Measurements from ENCODE around the gene CDC16.

Gene CDC16

DNA sequence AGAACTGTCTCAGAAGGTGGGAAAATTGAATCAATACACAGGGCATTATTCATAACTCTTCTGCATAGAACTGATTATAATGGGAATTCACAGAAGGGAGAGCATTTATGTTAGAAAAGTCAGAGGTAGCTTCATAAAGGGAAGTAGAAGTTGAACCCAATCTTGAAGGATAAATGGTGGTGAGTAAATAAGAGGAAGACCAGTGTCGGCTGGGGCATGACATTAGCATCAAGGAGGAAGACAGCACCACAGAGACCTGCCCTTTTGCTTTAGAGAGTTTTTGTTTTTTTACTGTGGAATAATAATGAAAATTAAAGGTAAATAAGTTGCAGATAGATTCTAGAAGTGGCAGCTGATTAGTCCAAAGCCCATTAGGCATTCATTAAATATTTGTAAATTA is 21.9 kb downstream of the CDC16 start:
- H3K79me2 ChIP-seq (ENCODE audit: low read length), result no peaks in the 10 kb centered on the region
- no peaks in the 10 kb centered on the region for H3K9me3 ChIP-seq (ENCODE audit: insufficient read depth, low read length)
- peaks cover 5% of the 10 kb centered on the region; the same call in 1 of the 2 replicates for H4K20me1 ChIP-seq (ENCODE audit: insufficient read depth, low read length)
- no peak overlapping the region for H3K9ac ChIP-seq (ENCODE audit: low read length)
- H2AFZ ChIP-seq (ENCODE audit: low read depth, low read length), result no peak overlapping the region
- H3K27ac ChIP-seq (ENCODE audit: low read length), result no peak overlapping the region
- no peak overlapping the region for H3K4me2 ChIP-seq (ENCODE audit: low read length)
- no peaks in the 10 kb centered on the region for H3K27me3 ChIP-seq (ENCODE audit: low read depth, low read length)
- H3K4me3 ChIP-seq (ENCODE audit: low read length), result no peak overlapping the region
- H3K4me1 ChIP-seq (ENCODE audit: low read length), result peaks cover 16% of the 10 kb centered on the region
- peaks cover 83% of the 10 kb centered on the region for H3K36me3 ChIP-seq (replicated peaks; ENCODE audit: low read depth, low read length)
- TF ChIP-seq EZH2phosphoT487 (IDR thresholded peaks at IDR 0.05; ENCODE audit: low read depth), result no peak

DNA sequence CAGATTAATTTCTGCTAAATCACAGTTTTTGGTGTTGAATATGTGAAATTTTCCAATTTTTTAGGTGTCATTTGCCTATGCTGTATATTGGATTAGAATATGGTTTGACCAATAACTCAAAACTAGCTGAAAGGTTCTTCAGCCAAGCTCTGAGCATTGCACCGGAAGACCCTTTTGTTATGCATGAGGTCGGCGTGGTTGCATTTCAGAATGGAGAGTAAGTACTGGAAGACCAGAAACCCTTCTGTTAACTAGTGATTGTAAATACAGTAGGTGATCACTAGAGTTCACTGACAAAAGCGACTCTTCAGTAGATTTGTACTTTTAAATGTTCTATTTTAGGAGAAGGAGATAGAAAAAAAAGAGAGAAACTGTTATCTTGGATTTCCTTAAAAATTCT is 22.3 kb downstream of the CDC16 start:
- Histone ChIP-seq H3K4me2 (ENCODE audit: low read length) (no peak overlapping the region), H3K4me3 (ENCODE audit: low read length) (no peak overlapping the region), H3K9ac (ENCODE audit: low read length) (no peak overlapping the region), H3K4me1 (ENCODE audit: low read length) (peaks cover 16% of the 10 kb centered on the region), H4K20me1 (ENCODE audit: insufficient read depth, low read length) (peaks cover 5% of the 10 kb centered on the region; the same call in 1 of the 2 replicates), H2AFZ (ENCODE audit: low read depth, low read length) (no peak overlapping the region), H3K9me3 (ENCODE audit: insufficient read depth, low read length) (no peaks in the 10 kb centered on the region), H3K36me3 (replicated peaks; ENCODE audit: low read depth, low read length) (peaks cover 86% of the 10 kb centered on the region), H3K27ac (ENCODE audit: low read length) (no peak overlapping the region), H3K79me2 (ENCODE audit: low read length) (no peaks in the 10 kb centered on the region), H3K27me3 (ENCODE audit: low read depth, low read length) (no peaks in the 10 kb centered on the region)
- TF ChIP-seq, protein P1, sequence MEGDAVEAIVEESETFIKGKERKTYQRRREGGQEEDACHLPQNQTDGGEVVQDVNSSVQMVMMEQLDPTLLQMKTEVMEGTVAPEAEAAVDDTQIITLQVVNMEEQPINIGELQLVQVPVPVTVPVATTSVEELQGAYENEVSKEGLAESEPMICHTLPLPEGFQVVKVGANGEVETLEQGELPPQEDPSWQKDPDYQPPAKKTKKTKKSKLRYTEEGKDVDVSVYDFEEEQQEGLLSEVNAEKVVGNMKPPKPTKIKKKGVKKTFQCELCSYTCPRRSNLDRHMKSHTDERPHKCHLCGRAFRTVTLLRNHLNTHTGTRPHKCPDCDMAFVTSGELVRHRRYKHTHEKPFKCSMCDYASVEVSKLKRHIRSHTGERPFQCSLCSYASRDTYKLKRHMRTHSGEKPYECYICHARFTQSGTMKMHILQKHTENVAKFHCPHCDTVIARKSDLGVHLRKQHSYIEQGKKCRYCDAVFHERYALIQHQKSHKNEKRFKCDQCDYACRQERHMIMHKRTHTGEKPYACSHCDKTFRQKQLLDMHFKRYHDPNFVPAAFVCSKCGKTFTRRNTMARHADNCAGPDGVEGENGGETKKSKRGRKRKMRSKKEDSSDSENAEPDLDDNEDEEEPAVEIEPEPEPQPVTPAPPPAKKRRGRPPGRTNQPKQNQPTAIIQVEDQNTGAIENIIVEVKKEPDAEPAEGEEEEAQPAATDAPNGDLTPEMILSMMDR (IDR thresholded peaks at IDR 0.05; ENCODE audit: low read depth, low read length), result no peak
- no peak for TF ChIP-seq EZH2phosphoT487 (IDR thresholded peaks at IDR 0.05; ENCODE audit: low read depth)

DNA sequence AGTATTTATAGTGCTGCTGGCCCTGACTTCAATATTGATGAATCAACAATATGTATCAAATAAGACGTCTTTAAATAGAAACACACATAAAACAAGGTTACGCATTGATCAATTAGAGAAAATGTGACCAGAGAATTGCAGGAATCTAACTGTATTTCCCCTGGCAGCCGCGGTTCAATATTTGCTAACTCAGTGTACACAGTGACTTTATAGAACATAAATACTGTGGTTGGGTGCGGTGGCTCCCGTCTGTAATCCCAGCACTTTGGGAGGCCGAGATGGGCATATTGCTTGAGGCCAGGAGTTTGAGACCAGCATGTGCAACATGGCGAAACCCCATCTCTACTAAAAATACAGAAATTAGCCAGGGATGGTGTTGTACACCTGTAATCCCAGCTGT is 23.9 kb downstream of the CDC16 start:
- Histone ChIP-seq H3K9me3 (ENCODE audit: insufficient read depth, low read length) (no peaks in the 10 kb centered on the region), H2AFZ (ENCODE audit: low read depth, low read length) (no peak overlapping the region), H4K20me1 (ENCODE audit: insufficient read depth, low read length) (peaks cover 5% of the 10 kb centered on the region; the same call in 1 of the 2 replicates), H3K36me3 (replicated peaks; ENCODE audit: low read depth, low read length) (peaks cover 90% of the 10 kb centered on the region), H3K4me3 (ENCODE audit: low read length) (no peak overlapping the region), H3K27me3 (ENCODE audit: low read depth, low read length) (no peaks in the 10 kb centered on the region), H3K4me1 (ENCODE audit: low read length) (peaks cover 16% of the 10 kb centered on the region), H3K4me2 (ENCODE audit: low read length) (no peak overlapping the region), H3K9ac (ENCODE audit: low read length) (no peak overlapping the region), H3K79me2 (ENCODE audit: low read length) (no peaks in the 10 kb centered on the region), H3K27ac (ENCODE audit: low read length) (no peak overlapping the region)
- TF ChIP-seq, protein P1 (IDR thresholded peaks at IDR 0.05; ENCODE audit: low read depth, low read length), result no peak
- TF ChIP-seq EZH2phosphoT487 (IDR thresholded peaks at IDR 0.05; ENCODE audit: low read depth), result no peak

DNA sequence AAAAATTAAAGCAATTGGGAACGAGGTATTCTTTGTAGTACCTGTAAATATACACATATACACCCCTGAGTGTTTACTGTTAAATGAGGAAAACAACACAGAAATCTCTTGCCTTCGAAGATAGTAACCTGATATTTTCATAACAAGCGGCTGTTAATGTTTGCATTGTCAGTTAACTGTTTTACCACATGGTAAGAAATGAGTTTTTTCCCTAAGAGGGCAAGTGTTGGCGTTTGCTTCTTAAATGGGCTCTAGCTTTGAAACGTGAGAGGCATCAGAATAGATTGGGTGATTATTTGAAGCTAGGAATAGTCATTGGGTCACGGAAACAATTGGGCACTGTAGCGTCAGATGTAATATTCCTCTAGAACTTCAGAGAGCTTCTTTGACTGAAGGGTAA is 24.7 kb downstream of the CDC16 start:
- peaks cover 5% of the 10 kb centered on the region; the same call in 1 of the 2 replicates for H4K20me1 ChIP-seq (ENCODE audit: insufficient read depth, low read length)
- no peaks in the 10 kb centered on the region for H3K27me3 ChIP-seq (ENCODE audit: low read depth, low read length)
- no peak overlapping the region for H3K4me2 ChIP-seq (ENCODE audit: low read length)
- H3K79me2 ChIP-seq (ENCODE audit: low read length), result no peaks in the 10 kb centered on the region
- TF ChIP-seq, protein P1 (IDR thresholded peaks at IDR 0.05; ENCODE audit: low read depth, low read length), result no peak
- TF ChIP-seq EZH2phosphoT487 (IDR thresholded peaks at IDR 0.05; ENCODE audit: low read depth), result no peak
- H3K4me1 ChIP-seq (ENCODE audit: low read length), result peaks cover 16% of the 10 kb centered on the region
- H3K27ac ChIP-seq (ENCODE audit: low read length), result no peak overlapping the region
- H3K9ac ChIP-seq (ENCODE audit: low read length), result no peak overlapping the region
- H3K36me3 ChIP-seq (replicated peaks; ENCODE audit: low read depth, low read length), result peaks cover 91% of the 10 kb centered on the region
- H3K4me3 ChIP-seq (ENCODE audit: low read length), result no peak overlapping the region
- no peaks in the 10 kb centered on the region for H3K9me3 ChIP-seq (ENCODE audit: insufficient read depth, low read length)
- H2AFZ ChIP-seq (ENCODE audit: low read depth, low read length), result no peak overlapping the region

All from OCI-LY3 (cell line).